Lung (tissue), 12 donors: ENCODE results near the gene RHOG. TPM values are rescaled to one million over a fixed set of nuclear protein-coding genes. Genes with fewer than 3 reads are reported as not detected.

Source experiments
- ATAC-seq: fragments of 200-7000 bp; cut with Tn5 transposase; one replicate; pipeline ENCODE4 v1.9.1; 2020; ENCODE audit warnings: moderate number of reproducible peaks; ENCODE audit not compliant: insufficient read depth, low FRiP score
- DNase-seq, 3 donors: peaks; one replicate each; pipeline ENCODE4 v3.0.0-alpha.2; 2013 to 2017
- H3K27ac ChIP-seq, 2 donors: one replicate each; pipeline ENCODE4 v1.5.1; 2013; ENCODE audit warnings: mild to moderate bottlenecking in 2 of 2, moderate library complexity in 2 of 2, control low read depth in 1 of 2, inconsistent platforms in 1 of 2, low read depth in 1 of 2, low read length in 1 of 2
- H3K27me3 ChIP-seq, 3 donors: one replicate each; pipeline ENCODE4 v1.5.1; 2013; ENCODE audit warnings: low read length in 2 of 3; ENCODE audit not compliant: control insufficient read depth in 3 of 3, insufficient read depth in 3 of 3
- H3K36me3 ChIP-seq, 4 donors: one replicate each; pipeline ENCODE4 v1.5.1; 2013; ENCODE audit warnings: low read length in 4 of 4, mild to moderate bottlenecking in 1 of 4, moderate library complexity in 1 of 4; ENCODE audit not compliant: control insufficient read depth in 4 of 4, insufficient read depth in 4 of 4
- H3K4me1 ChIP-seq, 5 donors: one replicate each; pipeline ENCODE4 v1.5.1; 2013; ENCODE audit warnings: low read length in 5 of 5, mild to moderate bottlenecking in 2 of 5, moderate library complexity in 1 of 5; ENCODE audit not compliant: control insufficient read depth in 5 of 5, insufficient read depth in 5 of 5
- H3K4me3 ChIP-seq: one replicate; pipeline ENCODE4 v1.5.1; 2013; ENCODE audit warnings: mild to moderate bottlenecking, control low read depth, moderate library complexity
- H3K9ac ChIP-seq, 2 donors: one replicate each; pipeline ENCODE4 v1.5.1; 2013; ENCODE audit warnings: low read length in 2 of 2, control low read depth in 1 of 2; ENCODE audit not compliant: insufficient read depth in 1 of 2
- H3K9me3 ChIP-seq, 4 donors: one replicate each; pipeline ENCODE4 v1.5.1; 2013; ENCODE audit warnings: low read length in 3 of 4, mild to moderate bottlenecking in 1 of 4, moderate library complexity in 1 of 4; ENCODE audit not compliant: control insufficient read depth in 4 of 4, insufficient read depth in 3 of 4
- CTCF ChIP-seq: IDR thresholded peaks from 2 replicates; pipeline ENCODE4 v1.5.1; 2012; ENCODE audit warnings: mild to moderate bottlenecking; ENCODE audit errors: control extremely low read depth, extremely low read depth
- WGBS, 2 donors: extraction: QIAGEN DNeasy Blood & Tissue Kit; methylation state at CpG; one replicate each; pipeline ENCODE4 v1.1.7; 2013; 5-methylcytosine and 5-hydroxymethylcytosine counted together
- polyA plus RNA-seq, 2 donors: library from polyadenylated mRNA; stranded (reverse); fragments of 200-250 nt; gene quantifications; one replicate each; pipeline ENCODE4 v1.2.1, GENCODE V29; 2013
- total RNA-seq, 2 donors: library from RNA; depleted of rRNA in 1 of 2; stranded (reverse); fragments of >200 nt in 1 of 2; gene quantifications; one replicate each; pipeline ENCODE4 v1.2.1, GENCODE V29; 2014 to 2021
- donor health status: control.
- donor health status: control.
- donor health status: Bipolar disorder and iron deficiency.
- donor health status: healthy.
- donor health status: DM: yes; HTN: yes; CAD: no.

Gene RHOG
- total and polyA plus RNA-seq, 4 donors: 15.4 to 287 (median 82.6) TPM

- WGBS, 2 donors: 87 to 88% methylated on average over 8 of the region's 8 CpGs
- H3K4me1 ChIP-seq: peaks cover 0 to 3% (median 0%) of the 10 kb centered on the region in 5 donors
- no peaks in the 10 kb centered on the region for H3K27me3 ChIP-seq
- no peak overlapping the region for H3K9ac ChIP-seq
- H3K27ac ChIP-seq: no peak overlapping the region
- peaks cover 4 to 28% (median 7%) of the 10 kb centered on the region in 4 donors for H3K36me3 ChIP-seq
- TF ChIP-seq CTCF: no peak
- no peaks in the 10 kb centered on the region for H3K9me3 ChIP-seq
- ATAC-seq (no peak), DNase-seq (no peak)
- H3K4me3 ChIP-seq: no peak overlapping the region
Measured at GRCh38 chr11:3825473-3826154, 15.1 kb downstream of the RHOG start.

DNA sequence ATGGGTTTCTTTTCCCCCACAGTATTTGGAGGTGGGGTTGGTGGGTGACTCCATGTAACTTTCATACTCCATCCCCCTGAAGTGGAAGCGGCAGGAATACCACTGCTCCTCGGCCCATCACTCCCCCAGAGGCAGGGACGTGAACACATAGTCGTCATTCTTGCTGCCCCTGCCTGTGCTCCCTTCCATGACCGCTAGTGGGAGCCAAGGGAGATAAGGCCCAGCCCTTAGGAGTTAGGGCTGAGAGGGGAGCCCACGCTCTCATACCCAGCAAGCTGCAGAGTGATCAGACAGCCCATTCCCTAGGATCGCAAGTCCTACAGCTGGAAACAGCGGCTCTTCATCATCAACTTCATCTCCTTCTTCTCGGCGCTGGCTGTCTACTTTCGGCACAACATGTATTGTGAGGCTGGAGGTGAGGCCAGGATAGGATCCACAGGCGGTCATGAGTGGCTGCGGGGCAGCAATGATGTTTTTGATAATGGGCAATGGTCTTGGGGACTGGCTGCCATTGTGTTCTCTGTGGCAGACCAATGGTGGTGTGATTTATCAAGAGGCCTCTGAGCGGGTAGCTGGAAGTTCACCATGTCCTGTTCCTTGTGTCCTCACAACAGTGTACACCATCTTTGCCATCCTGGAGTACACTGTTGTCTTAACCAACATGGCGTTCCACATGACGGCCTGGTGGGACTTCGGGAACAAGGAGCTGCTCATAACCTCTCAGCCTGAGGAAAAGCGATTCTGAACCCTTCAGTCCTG is 15.9 kb downstream of the RHOG start:
- no peak overlapping the region for H3K27ac ChIP-seq
- H3K4me1 ChIP-seq: peaks cover 0 to 3% (median 0%) of the 10 kb centered on the region in 5 donors
- TF ChIP-seq CTCF: peak; percentile 48
- WGBS, 2 donors: 68 to 74% methylated on average over 18 of the region's 18 CpGs
- ATAC-seq (peak; percentile 81), DNase-seq (peak; percentile 32 to 59 (median 32))
- H3K36me3 ChIP-seq: peaks cover 4 to 28% (median 7%) of the 10 kb centered on the region in 4 donors
- H3K9me3 ChIP-seq: no peaks in the 10 kb centered on the region
- no peaks in the 10 kb centered on the region for H3K27me3 ChIP-seq
- no peak overlapping the region for H3K9ac ChIP-seq
- H3K4me3 ChIP-seq: no peak overlapping the region

DNA sequence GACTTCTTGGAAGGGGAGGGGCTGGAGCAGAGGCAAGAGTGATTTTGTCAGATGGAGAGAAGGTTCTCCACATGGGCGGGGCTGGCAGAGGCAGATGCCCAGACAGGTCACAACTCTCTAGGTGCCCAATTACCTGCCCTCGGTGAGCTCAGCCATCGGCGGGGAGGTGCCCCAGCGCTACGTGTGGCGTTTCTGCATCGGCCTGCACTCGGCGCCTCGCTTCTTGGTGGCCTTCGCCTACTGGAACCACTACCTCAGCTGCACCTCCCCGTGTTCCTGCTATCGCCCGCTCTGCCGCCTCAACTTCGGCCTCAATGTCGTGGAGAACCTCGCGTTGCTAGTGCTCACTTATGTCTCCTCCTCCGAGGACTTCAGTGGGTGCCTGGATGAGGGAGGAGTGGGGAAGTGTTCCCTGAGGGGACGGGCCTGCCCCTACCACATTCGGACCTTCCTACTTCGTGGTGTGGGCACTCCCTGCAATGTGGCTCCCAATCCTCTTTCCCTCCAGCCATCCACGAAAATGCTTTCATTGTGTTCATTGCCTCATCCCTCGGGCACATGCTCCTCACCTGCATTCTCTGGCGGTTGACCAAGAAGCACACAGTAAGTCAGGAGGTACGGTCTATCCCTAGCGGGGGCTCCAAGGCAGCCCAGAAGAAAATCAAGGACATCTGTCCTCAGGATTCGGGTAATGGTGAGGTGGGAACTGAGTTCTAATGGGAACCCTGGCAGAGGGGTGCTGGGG is 16.8 kb downstream of the RHOG start:
- peaks cover 0 to 3% (median 0%) of the 10 kb centered on the region in 5 donors for H3K4me1 ChIP-seq
- WGBS, 2 donors: 94 to 95% methylated on average over 30 of the region's 30 CpGs
- no peak overlapping the region for H3K27ac ChIP-seq
- H3K36me3 ChIP-seq: peaks cover 4 to 27% (median 7%) of the 10 kb centered on the region in 4 donors
- H3K9ac ChIP-seq: no peak overlapping the region
- no peak for TF ChIP-seq CTCF
- H3K4me3 ChIP-seq: no peak overlapping the region
- H3K9me3 ChIP-seq: no peaks in the 10 kb centered on the region
- DNase-seq (no peak), ATAC-seq (no peak)
- H3K27me3 ChIP-seq: no peaks in the 10 kb centered on the region
